ENCODE results near the gene USP32. TPM values are rescaled to one million over a fixed set of nuclear protein-coding genes. Genes with fewer than 3 reads are reported as not detected.
"Not testable (repeated sequence)": the region's sequence is repeated elsewhere in the genome, so short reads cannot be mapped to it uniquely, and the experiment has no call there.

Gene USP32
- total RNA-seq, 2 experiments from 2014 or later, result 26.5 TPM

DNA sequence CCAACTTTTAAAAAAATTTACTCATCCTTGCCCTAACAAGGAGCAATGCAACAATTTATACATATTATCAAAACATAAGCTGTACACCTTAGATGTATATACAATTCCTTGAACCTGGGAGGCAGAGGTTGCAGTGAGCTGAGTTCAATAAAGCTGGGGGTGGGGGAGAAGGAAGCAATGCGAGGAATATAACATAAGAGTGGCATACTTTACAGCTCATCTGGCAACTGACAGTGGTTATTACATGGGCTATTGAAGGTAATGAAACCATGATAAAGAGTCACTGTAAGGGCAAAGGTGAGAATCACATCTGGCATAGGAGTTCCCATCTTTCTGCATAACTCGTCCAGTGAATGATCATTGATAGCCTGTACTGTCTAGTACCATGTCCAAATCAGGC lies 198.5 kb downstream of the USP32 start:
- ATAC-seq, result no peak
- intact Hi-C loops (cut with micrococcal nuclease), result no loop called here
- Mint-ChIP-seq H3K27ac (no peak overlapping the region), H3K9me3 (no peaks in the 10 kb centered on the region), H3K36me3 (ENCODE audit: low read depth) (peaks cover 18% of the 10 kb centered on the region), H3K27me3 (no peaks in the 10 kb centered on the region), H3K4me1 (ENCODE audit: low read depth) (no peaks in the 10 kb centered on the region), H3K4me3 (no peak overlapping the region)
- DNase-seq, result no peak
- TF ChIP-seq, protein P1, sequence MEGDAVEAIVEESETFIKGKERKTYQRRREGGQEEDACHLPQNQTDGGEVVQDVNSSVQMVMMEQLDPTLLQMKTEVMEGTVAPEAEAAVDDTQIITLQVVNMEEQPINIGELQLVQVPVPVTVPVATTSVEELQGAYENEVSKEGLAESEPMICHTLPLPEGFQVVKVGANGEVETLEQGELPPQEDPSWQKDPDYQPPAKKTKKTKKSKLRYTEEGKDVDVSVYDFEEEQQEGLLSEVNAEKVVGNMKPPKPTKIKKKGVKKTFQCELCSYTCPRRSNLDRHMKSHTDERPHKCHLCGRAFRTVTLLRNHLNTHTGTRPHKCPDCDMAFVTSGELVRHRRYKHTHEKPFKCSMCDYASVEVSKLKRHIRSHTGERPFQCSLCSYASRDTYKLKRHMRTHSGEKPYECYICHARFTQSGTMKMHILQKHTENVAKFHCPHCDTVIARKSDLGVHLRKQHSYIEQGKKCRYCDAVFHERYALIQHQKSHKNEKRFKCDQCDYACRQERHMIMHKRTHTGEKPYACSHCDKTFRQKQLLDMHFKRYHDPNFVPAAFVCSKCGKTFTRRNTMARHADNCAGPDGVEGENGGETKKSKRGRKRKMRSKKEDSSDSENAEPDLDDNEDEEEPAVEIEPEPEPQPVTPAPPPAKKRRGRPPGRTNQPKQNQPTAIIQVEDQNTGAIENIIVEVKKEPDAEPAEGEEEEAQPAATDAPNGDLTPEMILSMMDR (IDR thresholded peaks at IDR 0.05), result no peak
- ChIA-PET CTCF (interaction anchor here (0.6 kb wide), 1 partner anchor 107 kb away, joined by 3 read pairs; no protein-coding TSS in a partner anchor), POLR2A (no interaction called here)

DNA sequence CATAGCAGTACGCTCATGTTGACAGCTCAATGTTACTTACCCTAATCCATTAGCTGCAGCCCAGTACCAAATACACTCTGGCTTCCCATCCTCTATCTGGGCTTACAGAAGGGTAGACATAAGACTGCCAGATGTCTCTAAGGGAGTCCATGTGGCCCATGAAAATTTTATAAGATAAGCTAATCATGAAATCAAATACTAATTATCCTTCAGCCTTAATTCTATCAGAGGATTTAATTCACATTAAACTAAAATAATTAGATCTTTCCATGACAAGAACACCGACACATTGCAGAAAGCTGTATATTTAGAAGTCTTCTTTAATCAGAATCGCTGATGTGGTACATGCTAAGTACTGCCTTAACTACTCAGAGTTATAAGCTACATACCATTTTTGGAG lies 198.9 kb downstream of the USP32 start:
- peaks cover 14% of the 10 kb centered on the region for H3K36me3 Mint-ChIP-seq (ENCODE audit: low read depth)
- DNase-seq; ATAC-seq; H3K4me3 Mint-ChIP-seq; POLR2A ChIA-PET; H3K9me3 Mint-ChIP-seq; H3K27ac Mint-ChIP-seq; intact Hi-C loops (cut with micrococcal nuclease); H3K27me3 Mint-ChIP-seq; H3K4me1 Mint-ChIP-seq (ENCODE audit: low read depth): not testable (repeated sequence)
- CTCF ChIA-PET, result interaction anchor here (0.6 kb wide), 1 partner anchor 107 kb away, joined by 3 read pairs; no protein-coding TSS in a partner anchor

DNA sequence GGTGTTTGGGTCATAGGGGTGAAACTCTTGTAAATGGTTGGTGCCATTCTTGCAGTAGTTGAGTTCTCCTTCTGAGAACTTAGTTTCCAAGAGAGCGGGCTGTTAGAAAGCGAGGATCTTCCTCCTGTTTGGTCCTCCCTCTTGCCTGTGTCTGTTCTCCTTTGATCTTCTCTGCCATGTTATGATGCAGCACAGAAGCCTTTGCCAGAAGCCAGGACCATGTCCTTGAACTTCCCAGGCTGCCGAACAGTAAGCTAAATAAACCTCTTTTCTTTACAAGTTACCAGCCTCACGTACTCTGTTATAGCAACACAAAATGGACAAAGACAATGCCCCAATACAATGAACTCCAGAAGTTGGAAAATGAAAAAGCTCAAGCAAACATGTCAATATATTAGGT lies 201.9 kb downstream of the USP32 start:
- H3K4me3 Mint-ChIP-seq; H3K27me3 Mint-ChIP-seq; H3K27ac Mint-ChIP-seq; CTCF ChIA-PET; intact Hi-C loops (cut with micrococcal nuclease); H3K9me3 Mint-ChIP-seq; ATAC-seq; H3K4me1 Mint-ChIP-seq (ENCODE audit: low read depth); DNase-seq; POLR2A ChIA-PET: not testable (repeated sequence)
- H3K36me3 Mint-ChIP-seq (ENCODE audit: low read depth), result peaks cover 16% of the 10 kb centered on the region

DNA sequence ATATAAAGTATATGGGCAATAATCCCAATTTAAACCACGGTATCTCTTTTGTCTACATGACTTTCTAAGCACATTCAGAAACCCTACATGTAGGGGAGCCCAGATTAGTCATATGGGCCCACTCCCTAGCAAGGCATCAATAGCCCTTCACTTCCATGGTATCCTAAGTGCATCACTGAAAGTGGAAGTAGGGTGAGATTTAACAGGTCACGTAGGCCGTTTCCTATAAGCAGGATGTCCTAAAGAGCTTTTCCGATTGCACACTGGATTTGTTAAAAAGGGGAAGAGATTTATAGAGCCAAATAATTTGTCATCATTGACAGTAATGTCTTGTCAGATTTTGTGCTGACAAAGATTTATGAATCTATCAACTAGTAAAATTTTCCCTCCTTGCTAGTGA lies 203.2 kb downstream of the USP32 start:
- Mint-ChIP-seq H3K4me3 (no peak overlapping the region), H3K4me1 (ENCODE audit: low read depth) (no peaks in the 10 kb centered on the region), H3K9me3 (no peaks in the 10 kb centered on the region), H3K27me3 (no peaks in the 10 kb centered on the region), H3K27ac (no peak overlapping the region), H3K36me3 (ENCODE audit: low read depth) (peaks cover 15% of the 10 kb centered on the region)
- DNase-seq (no peak), ATAC-seq (no peak)
- TF ChIP-seq, protein P1 (IDR thresholded peaks at IDR 0.05), result no peak
- intact Hi-C loops (cut with micrococcal nuclease), result no loop called here
- CTCF ChIA-PET, result no interaction called here
- POLR2A ChIA-PET, result no interaction called here

DNA sequence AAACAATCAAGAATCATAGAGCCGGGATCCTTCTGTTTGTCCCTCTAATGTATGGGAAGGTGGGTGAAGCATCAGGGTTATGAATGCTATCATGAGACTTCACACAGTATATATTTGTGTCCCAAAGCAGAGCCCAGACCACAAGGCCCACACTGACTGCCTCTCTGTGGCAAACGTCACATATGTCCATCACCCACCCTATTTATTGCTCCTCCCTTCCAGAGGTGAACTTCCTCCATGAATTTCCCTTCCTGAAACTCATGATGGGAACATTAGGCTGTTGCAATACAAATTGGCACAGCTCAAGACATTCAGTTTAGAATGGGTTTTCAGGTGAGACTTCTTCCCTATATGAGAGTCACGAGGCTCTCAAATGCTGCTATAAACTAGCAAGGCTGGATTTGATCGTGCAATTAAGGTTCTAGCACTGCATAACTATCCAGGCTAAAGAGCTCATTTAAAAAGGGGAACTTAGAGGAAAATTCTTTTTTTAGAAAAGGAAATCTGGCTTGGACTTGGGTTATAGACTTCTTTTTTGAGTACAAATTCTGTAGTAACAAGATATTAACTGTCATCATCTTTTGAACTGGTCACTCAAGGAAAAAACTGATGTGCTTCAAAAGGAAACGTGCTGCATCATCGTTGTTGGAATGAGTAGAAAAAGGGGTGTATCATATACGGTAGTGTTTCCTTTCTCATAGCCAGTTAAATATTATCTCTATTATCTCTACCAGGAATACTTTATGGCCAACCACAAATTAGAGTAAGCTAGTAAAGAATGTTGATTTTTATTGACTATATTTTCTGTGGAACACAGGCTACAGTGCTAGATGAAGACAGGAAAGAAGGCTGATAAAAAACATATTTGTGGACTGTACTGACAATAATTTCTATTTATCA lies 204.8 kb downstream of the USP32 start:
- POLR2A ChIA-PET, result interaction anchor here (1.5 kb wide), 1 partner anchor 16 kb away, joined by 3 read pairs; no protein-coding TSS in a partner anchor
- CTCF ChIA-PET; H3K4me1 Mint-ChIP-seq (ENCODE audit: low read depth); ATAC-seq; intact Hi-C loops (cut with micrococcal nuclease); H3K4me3 Mint-ChIP-seq; DNase-seq; H3K27me3 Mint-ChIP-seq; H3K9me3 Mint-ChIP-seq: not testable (repeated sequence)
- Mint-ChIP-seq H3K27ac (peak overlapping the region; percentile 20), H3K36me3 (ENCODE audit: low read depth) (peaks cover 17% of the 10 kb centered on the region)

DNA sequence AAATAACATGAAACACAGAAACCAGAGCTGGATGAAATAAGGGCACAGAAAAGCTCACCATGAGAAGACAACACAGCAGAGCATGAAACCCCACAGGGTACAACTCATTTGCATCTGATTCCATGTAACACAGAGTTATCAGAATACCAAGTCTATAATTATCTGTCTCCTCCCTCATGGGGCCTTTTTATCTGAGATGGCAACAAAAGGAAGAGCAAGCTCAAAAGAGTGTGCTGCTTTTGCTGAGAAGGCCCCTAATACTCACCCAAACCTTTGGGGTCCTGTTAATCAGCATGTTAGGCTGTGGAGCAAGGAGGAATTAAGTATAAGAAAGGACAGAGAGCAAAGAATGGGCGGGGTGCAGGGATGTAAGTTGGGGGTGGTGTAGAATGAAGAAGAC lies 205.6 kb downstream of the USP32 start:
- H3K4me1 Mint-ChIP-seq (ENCODE audit: low read depth); H3K4me3 Mint-ChIP-seq; intact Hi-C loops (cut with micrococcal nuclease); DNase-seq; CTCF ChIA-PET; ATAC-seq; H3K9me3 Mint-ChIP-seq; H3K27me3 Mint-ChIP-seq; H3K27ac Mint-ChIP-seq: not testable (repeated sequence)
- H3K36me3 Mint-ChIP-seq (ENCODE audit: low read depth), result peaks cover 14% of the 10 kb centered on the region
- POLR2A ChIA-PET, result interaction anchor here (1.5 kb wide), 1 partner anchor 15 kb away, joined by 3 read pairs; no protein-coding TSS in a partner anchor

DNA sequence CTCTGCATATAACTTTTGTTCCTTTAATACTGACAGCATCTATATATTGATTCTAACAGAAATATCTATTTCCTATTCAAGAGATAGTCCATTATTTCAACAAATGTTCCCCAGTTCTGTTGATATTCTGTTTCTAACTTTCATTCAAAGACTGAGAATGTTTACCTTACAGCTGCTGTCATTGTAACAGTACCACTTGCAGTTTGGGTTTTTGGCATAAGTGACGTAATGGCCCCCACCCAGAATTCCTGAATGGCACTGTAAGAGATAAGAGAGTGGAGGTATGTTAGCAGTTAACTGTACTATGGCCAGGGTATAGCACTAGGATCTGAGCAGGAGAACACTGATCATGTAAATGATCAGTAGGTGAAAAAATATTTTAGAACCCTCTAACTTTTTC lies 211.6 kb downstream of the USP32 start:
- intact Hi-C loops (cut with micrococcal nuclease); H3K9me3 Mint-ChIP-seq; H3K27me3 Mint-ChIP-seq; ATAC-seq; H3K4me3 Mint-ChIP-seq; H3K27ac Mint-ChIP-seq; DNase-seq; POLR2A ChIA-PET; CTCF ChIA-PET; H3K4me1 Mint-ChIP-seq (ENCODE audit: low read depth): not testable (repeated sequence)
- peaks cover 13% of the 10 kb centered on the region for H3K36me3 Mint-ChIP-seq (ENCODE audit: low read depth)

DNA sequence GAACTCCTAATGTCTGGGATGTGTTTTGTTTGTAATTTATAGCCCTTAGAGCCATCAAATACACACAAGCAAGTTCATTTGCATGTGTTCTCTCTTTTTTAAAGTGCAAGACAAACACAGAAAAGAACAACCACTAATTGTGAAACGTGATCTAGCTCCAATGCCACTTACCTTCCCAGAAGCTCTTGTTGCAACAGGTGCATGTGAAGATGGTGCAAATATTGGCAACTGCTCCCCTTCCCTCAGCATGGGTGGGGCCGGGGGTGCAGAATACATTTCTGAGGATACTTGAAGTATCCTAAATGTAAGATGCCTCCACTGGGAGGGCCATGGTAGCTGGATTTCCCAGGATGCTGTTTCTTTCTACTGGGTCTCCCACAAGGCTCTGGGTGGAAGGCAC lies 213.8 kb downstream of the USP32 start:
- H3K9me3 Mint-ChIP-seq; H3K27ac Mint-ChIP-seq; ATAC-seq; CTCF ChIA-PET; H3K4me1 Mint-ChIP-seq (ENCODE audit: low read depth); intact Hi-C loops (cut with micrococcal nuclease); H3K36me3 Mint-ChIP-seq (ENCODE audit: low read depth); POLR2A ChIA-PET; H3K27me3 Mint-ChIP-seq; DNase-seq; H3K4me3 Mint-ChIP-seq: not testable (repeated sequence)

DNA sequence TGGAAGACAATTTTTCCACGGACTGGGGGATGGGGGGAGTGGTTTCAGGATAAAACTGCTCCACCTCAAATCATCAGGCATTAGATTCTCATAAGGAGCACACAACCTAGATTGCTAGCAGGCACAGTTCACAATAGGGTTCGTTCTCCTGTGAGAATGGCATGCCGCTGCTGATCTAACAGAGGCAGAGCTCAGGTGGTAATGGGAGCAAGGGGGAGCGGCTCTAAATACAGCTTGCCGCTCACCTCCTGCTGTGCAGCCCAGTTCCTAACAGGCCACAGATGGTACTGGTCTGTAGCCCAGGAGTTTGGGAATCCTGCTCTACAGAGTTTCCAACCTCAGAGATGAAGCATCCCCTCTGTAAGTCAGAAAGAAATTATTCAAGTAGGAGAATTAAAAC lies 215.2 kb downstream of the USP32 start:
- H3K36me3 Mint-ChIP-seq (ENCODE audit: low read depth); H3K4me1 Mint-ChIP-seq (ENCODE audit: low read depth); ATAC-seq; intact Hi-C loops (cut with micrococcal nuclease); H3K27me3 Mint-ChIP-seq; H3K27ac Mint-ChIP-seq; H3K9me3 Mint-ChIP-seq; DNase-seq; CTCF ChIA-PET; H3K4me3 Mint-ChIP-seq: not testable (repeated sequence)
- POLR2A ChIA-PET, result interaction anchor here (0.7 kb wide), 1 partner anchor 168 kb away, joined by 3 read pairs; no protein-coding TSS in a partner anchor

DNA sequence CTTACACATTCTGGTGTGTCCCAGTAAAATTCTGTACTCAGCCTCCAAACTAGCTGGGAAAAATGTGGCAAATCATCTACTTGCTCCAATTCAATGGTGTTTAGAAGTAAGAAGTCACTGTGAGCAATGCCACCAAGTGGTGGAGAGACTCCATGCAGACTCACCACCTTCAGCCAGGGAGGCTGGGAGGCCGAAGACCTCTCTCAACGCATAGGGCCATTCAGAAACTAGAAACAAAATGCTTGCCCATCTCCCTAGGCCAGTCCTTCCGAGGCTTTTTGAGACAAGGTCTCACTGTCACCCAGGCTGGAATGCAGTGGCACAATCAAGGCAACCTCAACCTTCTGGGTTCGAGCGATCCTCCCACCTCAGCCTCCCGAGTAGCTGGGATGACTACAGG lies 217.2 kb downstream of the USP32 start:
- CTCF ChIA-PET, result interaction anchor here (0.8 kb wide), 1 partner anchor 33 kb away, joined by 5 read pairs; no protein-coding TSS in a partner anchor
- intact Hi-C loops (cut with micrococcal nuclease); POLR2A ChIA-PET; ATAC-seq; H3K9me3 Mint-ChIP-seq; H3K4me3 Mint-ChIP-seq; H3K27me3 Mint-ChIP-seq; H3K36me3 Mint-ChIP-seq (ENCODE audit: low read depth); H3K27ac Mint-ChIP-seq: not testable (repeated sequence)
- DNase-seq, result peak; percentile 23
- peaks cover 15% of the 10 kb centered on the region for H3K4me1 Mint-ChIP-seq (ENCODE audit: low read depth)

Measured in activated CD8-positive, alpha-beta T cell treated with anti-CD3 and anti-CD28 coated beads for 36 hours (primary cell).